ENCODE measurements around the gene BRDT.

DNA sequence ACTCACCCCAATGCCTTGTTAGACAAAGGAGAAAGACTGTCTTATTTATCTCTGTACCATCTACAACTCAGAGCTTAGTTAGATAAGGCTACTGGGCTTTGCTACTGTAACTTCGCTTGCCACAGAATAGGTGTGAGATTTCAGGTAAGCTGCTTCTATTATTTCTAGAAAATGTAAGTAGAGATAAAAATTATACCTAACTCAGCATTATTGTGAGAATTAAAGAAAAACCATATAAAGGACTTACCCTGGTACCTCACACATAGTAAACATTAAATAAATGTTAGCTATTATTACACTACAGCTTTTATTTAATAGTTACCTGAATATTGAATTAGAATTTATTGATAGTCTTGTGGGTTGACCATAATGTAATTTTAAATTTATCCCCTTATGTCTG lies 44.1 kb downstream of the BRDT start:
- TF ChIP-seq, protein P1, sequence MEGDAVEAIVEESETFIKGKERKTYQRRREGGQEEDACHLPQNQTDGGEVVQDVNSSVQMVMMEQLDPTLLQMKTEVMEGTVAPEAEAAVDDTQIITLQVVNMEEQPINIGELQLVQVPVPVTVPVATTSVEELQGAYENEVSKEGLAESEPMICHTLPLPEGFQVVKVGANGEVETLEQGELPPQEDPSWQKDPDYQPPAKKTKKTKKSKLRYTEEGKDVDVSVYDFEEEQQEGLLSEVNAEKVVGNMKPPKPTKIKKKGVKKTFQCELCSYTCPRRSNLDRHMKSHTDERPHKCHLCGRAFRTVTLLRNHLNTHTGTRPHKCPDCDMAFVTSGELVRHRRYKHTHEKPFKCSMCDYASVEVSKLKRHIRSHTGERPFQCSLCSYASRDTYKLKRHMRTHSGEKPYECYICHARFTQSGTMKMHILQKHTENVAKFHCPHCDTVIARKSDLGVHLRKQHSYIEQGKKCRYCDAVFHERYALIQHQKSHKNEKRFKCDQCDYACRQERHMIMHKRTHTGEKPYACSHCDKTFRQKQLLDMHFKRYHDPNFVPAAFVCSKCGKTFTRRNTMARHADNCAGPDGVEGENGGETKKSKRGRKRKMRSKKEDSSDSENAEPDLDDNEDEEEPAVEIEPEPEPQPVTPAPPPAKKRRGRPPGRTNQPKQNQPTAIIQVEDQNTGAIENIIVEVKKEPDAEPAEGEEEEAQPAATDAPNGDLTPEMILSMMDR (IDR thresholded peaks at IDR 0.05; ENCODE audit: insufficient read depth, low read length), result no peak
- TF ChIP-seq POLR2AphosphoS5 (IDR thresholded peaks at IDR 0.05; ENCODE audit: low read depth) (no peak), GABPA (IDR thresholded peaks at IDR 0.05; ENCODE audit: low read depth) (no peak), SPI1 (IDR thresholded peaks at IDR 0.05; ENCODE audit: borderline replicate concordance, low read depth) (no peak)
- TF ChIP-seq, protein P2, sequence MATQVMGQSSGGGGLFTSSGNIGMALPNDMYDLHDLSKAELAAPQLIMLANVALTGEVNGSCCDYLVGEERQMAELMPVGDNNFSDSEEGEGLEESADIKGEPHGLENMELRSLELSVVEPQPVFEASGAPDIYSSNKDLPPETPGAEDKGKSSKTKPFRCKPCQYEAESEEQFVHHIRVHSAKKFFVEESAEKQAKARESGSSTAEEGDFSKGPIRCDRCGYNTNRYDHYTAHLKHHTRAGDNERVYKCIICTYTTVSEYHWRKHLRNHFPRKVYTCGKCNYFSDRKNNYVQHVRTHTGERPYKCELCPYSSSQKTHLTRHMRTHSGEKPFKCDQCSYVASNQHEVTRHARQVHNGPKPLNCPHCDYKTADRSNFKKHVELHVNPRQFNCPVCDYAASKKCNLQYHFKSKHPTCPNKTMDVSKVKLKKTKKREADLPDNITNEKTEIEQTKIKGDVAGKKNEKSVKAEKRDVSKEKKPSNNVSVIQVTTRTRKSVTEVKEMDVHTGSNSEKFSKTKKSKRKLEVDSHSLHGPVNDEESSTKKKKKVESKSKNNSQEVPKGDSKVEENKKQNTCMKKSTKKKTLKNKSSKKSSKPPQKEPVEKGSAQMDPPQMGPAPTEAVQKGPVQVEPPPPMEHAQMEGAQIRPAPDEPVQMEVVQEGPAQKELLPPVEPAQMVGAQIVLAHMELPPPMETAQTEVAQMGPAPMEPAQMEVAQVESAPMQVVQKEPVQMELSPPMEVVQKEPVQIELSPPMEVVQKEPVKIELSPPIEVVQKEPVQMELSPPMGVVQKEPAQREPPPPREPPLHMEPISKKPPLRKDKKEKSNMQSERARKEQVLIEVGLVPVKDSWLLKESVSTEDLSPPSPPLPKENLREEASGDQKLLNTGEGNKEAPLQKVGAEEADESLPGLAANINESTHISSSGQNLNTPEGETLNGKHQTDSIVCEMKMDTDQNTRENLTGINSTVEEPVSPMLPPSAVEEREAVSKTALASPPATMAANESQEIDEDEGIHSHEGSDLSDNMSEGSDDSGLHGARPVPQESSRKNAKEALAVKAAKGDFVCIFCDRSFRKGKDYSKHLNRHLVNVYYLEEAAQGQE (IDR thresholded peaks at IDR 0.05; ENCODE audit: insufficient replicate concordance, low read depth), result no peak
